Trophoblast cell (in vitro differentiated cells and primary cell): ENCODE data around the gene MITF.

Source experiments
- DNase-seq, 2 donors: peaks; one replicate each; pipeline ENCODE4 v3.0.0-alpha.2; 2016
- H2AFZ ChIP-seq: 2 replicates; pipeline ENCODE4 v1.6.1; 2013; ENCODE audit warnings: low read length, moderate library complexity, mild to moderate bottlenecking; ENCODE audit not compliant: insufficient read depth, poor library complexity
- H2AK5ac ChIP-seq: 2 replicates; pipeline ENCODE4 v1.6.1; 2013; ENCODE audit warnings: mild to moderate bottlenecking, low read length
- H2BK120ac ChIP-seq: 2 replicates; pipeline ENCODE4 v1.6.1; 2013; ENCODE audit warnings: low read length, mild to moderate bottlenecking, moderate library complexity; ENCODE audit not compliant: insufficient read depth, poor library complexity
- H2BK12ac ChIP-seq: 2 replicates; pipeline ENCODE4 v1.6.1; 2013; ENCODE audit warnings: mild to moderate bottlenecking, low read length, moderate library complexity
- H2BK5ac ChIP-seq: 2 replicates; pipeline ENCODE4 v1.6.1; 2013; ENCODE audit warnings: low read length, low read depth, moderate library complexity, mild to moderate bottlenecking; ENCODE audit not compliant: poor library complexity
- H3K14ac ChIP-seq: 2 replicates; pipeline ENCODE4 v1.6.1; 2013; ENCODE audit warnings: mild to moderate bottlenecking, low read length
- H3K18ac ChIP-seq: 2 replicates; pipeline ENCODE4 v1.6.1; 2013; ENCODE audit warnings: mild to moderate bottlenecking, low read length
- H3K23ac ChIP-seq: 2 replicates; pipeline ENCODE4 v1.6.1; 2013; ENCODE audit warnings: low read length
- H3K27ac ChIP-seq: 2 replicates; pipeline ENCODE4 v1.5.1; 2013; ENCODE audit warnings: low read depth, mild to moderate bottlenecking, inconsistent platforms, low read length, moderate library complexity
- H3K27me3 ChIP-seq: 2 replicates; pipeline ENCODE4 v1.6.1; 2013; ENCODE audit warnings: inconsistent platforms, mild to moderate bottlenecking, low read length, moderate library complexity; ENCODE audit not compliant: insufficient read depth
- H3K36me3 ChIP-seq, 2 experiments: 1 replicate in 1 of 2; 2 replicates in 1 of 2; pipeline ENCODE4 v1.6.1; 2013; ENCODE audit warnings: low read length in 2 of 2, mild to moderate bottlenecking in 2 of 2, moderate library complexity in 1 of 2; ENCODE audit not compliant: insufficient read depth in 2 of 2, control insufficient read depth in 1 of 2
- H3K4ac ChIP-seq: 2 replicates; pipeline ENCODE4 v1.6.1; 2013; ENCODE audit warnings: low read depth, mild to moderate bottlenecking, low read length, moderate library complexity
- H3K4me1 ChIP-seq, 2 experiments: 1 replicate in 1 of 2; 2 replicates in 1 of 2; pipeline ENCODE4 v1.6.1; 2013; ENCODE audit warnings: low read length in 2 of 2, mild to moderate bottlenecking in 2 of 2, moderate library complexity in 1 of 2; ENCODE audit not compliant: insufficient read depth in 2 of 2, control insufficient read depth in 1 of 2
- H3K4me2 ChIP-seq: 2 replicates; pipeline ENCODE4 v1.6.1; 2013; ENCODE audit warnings: inconsistent platforms, mild to moderate bottlenecking, low read length, moderate library complexity
- H3K4me3 ChIP-seq: 2 replicates; pipeline ENCODE4 v1.5.1; 2013; ENCODE audit warnings: mild to moderate bottlenecking, low read depth, low read length, inconsistent platforms
- H3K79me1 ChIP-seq: one replicate; pipeline ENCODE4 v1.6.1; 2013; ENCODE audit warnings: low read length
- H3K79me2 ChIP-seq: 2 replicates; pipeline ENCODE4 v1.6.1; 2013; ENCODE audit warnings: low read length, mild to moderate bottlenecking; ENCODE audit not compliant: control insufficient read depth, insufficient read depth, poor library complexity
- H3K9ac ChIP-seq: 2 replicates; pipeline ENCODE4 v1.6.1; 2013; ENCODE audit warnings: mild to moderate bottlenecking, low read length
- H3K9me3 ChIP-seq: 2 replicates; pipeline ENCODE4 v1.6.1; 2013; ENCODE audit warnings: low read depth, mild to moderate bottlenecking, control low read depth, inconsistent platforms, low read length; ENCODE audit not compliant: insufficient read depth
- H4K12ac ChIP-seq: 2 replicates; pipeline ENCODE4 v1.6.1; 2013; ENCODE audit warnings: low read depth, mild to moderate bottlenecking, low read length, moderate library complexity
- H4K8ac ChIP-seq: 2 replicates; pipeline ENCODE4 v1.6.1; 2013; ENCODE audit warnings: low read depth, mild to moderate bottlenecking, low read length, moderate library complexity
- H4K91ac ChIP-seq: one replicate; pipeline ENCODE4 v1.6.1; 2013; ENCODE audit warnings: low read depth, mild to moderate bottlenecking, low read length, moderate library complexity
- WGBS: extraction: QIAGEN DNeasy Blood & Tissue Kit; methylation state at CpG from one replicate; pipeline ENCODE4 v1.1.7; 2013; ENCODE audit warnings: missing lambda C conversion rate; ENCODE audit not compliant: insufficient read length, insufficient coverage; ENCODE audit errors: extremely low coverage; 5-methylcytosine and 5-hydroxymethylcytosine counted together

The MITF gene

GRCh38 chr3:69774029-69774428, 34.8 kb downstream of the MITF start:
- Histone ChIP-seq H2AFZ (no peak overlapping the region), H3K9ac (no peak overlapping the region), H3K23ac (no peak overlapping the region), H4K12ac (no peak overlapping the region), H3K79me2 (no peaks in the 10 kb centered on the region), H3K18ac (no peak overlapping the region), H3K9me3 (no peaks in the 10 kb centered on the region), H3K79me1 (peaks cover 3% of the 10 kb centered on the region), H3K4ac (no peak overlapping the region), H4K91ac (no peak overlapping the region), H2AK5ac (no peak overlapping the region), H2BK120ac (no peak overlapping the region), H2BK5ac (no peak overlapping the region), H3K4me2 (no peak overlapping the region), H3K14ac (no peak overlapping the region), H3K36me3 (no peaks in the 10 kb centered on the region), H2BK12ac (no peak overlapping the region), H3K27me3 (no peaks in the 10 kb centered on the region), H3K27ac (no peak overlapping the region), H3K4me1 (peaks cover 0 to 3% of the 10 kb centered on the region in 2 experiments), H4K8ac (no peak overlapping the region), H3K4me3 (no peak overlapping the region)
- WGBS, result no CpG with 5 or more reads among the region's 1 CpG
- DNase-seq, result no peak

- Histone ChIP-seq H3K18ac (no peak overlapping the region), H3K4me1 (no peaks in the 10 kb centered on the region), H3K27ac (no peak overlapping the region), H2BK5ac (no peak overlapping the region), H3K9ac (no peak overlapping the region), H4K12ac (no peak overlapping the region), H2BK12ac (no peak overlapping the region), H4K91ac (no peak overlapping the region), H3K36me3 (no peaks in the 10 kb centered on the region), H2BK120ac (no peak overlapping the region), H3K4me2 (no peak overlapping the region), H3K9me3 (no peaks in the 10 kb centered on the region), H4K8ac (no peak overlapping the region), H2AFZ (no peak overlapping the region), H3K79me2 (no peaks in the 10 kb centered on the region), H2AK5ac (no peak overlapping the region), H3K27me3 (no peaks in the 10 kb centered on the region), H3K4ac (no peak overlapping the region), H3K79me1 (no peaks in the 10 kb centered on the region), H3K14ac (no peak overlapping the region), H3K4me3 (no peak overlapping the region), H3K23ac (no peak overlapping the region)
- DNase-seq, result no peak
- WGBS, result no CpG with 5 or more reads among the region's 3 CpGs
These were observed 36.5 kb downstream of the MITF start for GRCh38 chr3:69775751-69776150.

DNA sequence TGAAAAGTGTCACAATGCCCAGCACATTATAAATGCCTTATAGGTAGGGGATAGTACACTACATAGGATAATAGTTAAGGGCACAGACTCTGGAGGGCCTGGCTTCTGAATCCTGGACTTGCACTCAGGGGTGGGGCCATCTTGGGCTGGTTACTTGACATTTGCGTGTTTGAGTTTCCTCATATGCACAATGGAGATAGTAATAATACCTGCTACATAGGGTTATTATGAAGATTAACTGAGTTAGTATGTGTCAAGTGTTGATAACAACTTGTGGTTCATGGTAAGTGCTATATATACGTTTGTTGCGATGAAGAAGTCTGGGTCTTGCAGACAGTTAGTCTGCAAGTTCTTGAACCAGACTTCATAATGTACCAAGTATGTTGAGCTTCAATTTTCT, 37.0 kb downstream of the MITF start:
- Histone ChIP-seq H3K4me1 (no peaks in the 10 kb centered on the region), H4K91ac (no peak overlapping the region), H3K9me3 (no peaks in the 10 kb centered on the region), H3K79me2 (no peaks in the 10 kb centered on the region), H3K9ac (no peak overlapping the region), H4K12ac (no peak overlapping the region), H4K8ac (no peak overlapping the region), H2BK5ac (no peak overlapping the region), H3K27ac (no peak overlapping the region), H2BK120ac (no peak overlapping the region), H3K14ac (no peak overlapping the region), H3K36me3 (no peaks in the 10 kb centered on the region), H2BK12ac (no peak overlapping the region), H2AK5ac (no peak overlapping the region), H3K27me3 (no peaks in the 10 kb centered on the region), H3K79me1 (no peaks in the 10 kb centered on the region), H3K18ac (no peak overlapping the region), H3K4ac (no peak overlapping the region), H3K4me2 (no peak overlapping the region), H3K23ac (no peak overlapping the region), H2AFZ (no peak overlapping the region), H3K4me3 (no peak overlapping the region)
- DNase-seq, result no peak
- WGBS, result no CpG with 5 or more reads among the region's 3 CpGs

- Histone ChIP-seq H2AFZ (no peak overlapping the region), H3K14ac (no peak overlapping the region), H3K18ac (no peak overlapping the region), H3K4me1 (no peaks in the 10 kb centered on the region), H3K27ac (no peak overlapping the region), H2BK5ac (no peak overlapping the region), H3K27me3 (no peaks in the 10 kb centered on the region), H3K23ac (no peak overlapping the region), H4K91ac (no peak overlapping the region), H3K79me1 (no peaks in the 10 kb centered on the region), H2BK12ac (no peak overlapping the region), H3K4me3 (no peak overlapping the region), H3K36me3 (no peaks in the 10 kb centered on the region), H3K9me3 (no peaks in the 10 kb centered on the region), H3K4me2 (no peak overlapping the region), H3K4ac (no peak overlapping the region), H2BK120ac (no peak overlapping the region), H3K9ac (no peak overlapping the region), H3K79me2 (no peaks in the 10 kb centered on the region), H2AK5ac (no peak overlapping the region), H4K8ac (no peak overlapping the region), H4K12ac (no peak overlapping the region)
- DNase-seq, result no peak
These were observed 37.8 kb downstream of the MITF start for GRCh38 chr3:69776920-69777581.
